ENCODE measurements around the gene COP1.

DNA sequence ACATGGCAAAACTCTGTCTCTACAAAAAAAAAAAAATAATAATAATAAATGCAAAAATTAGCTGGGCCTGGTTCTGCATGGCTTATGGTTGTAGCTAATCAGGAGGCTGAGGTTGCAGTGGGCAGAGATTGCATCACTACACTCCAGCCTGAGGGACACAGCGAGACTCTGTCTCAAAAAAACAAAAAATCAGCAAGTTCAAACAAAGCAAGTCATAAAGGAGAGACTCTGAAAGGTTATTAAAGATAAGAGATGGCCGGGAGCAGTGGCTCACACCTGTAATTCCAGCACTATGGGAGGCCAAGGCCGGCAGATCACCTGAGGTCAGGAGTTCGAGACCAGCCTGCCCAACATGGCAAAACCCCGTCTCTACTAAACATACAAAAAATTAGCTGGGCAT lies 28.8 kb downstream of the COP1 start:
- TF ChIP-seq POLR2AphosphoS5 (IDR thresholded peaks at IDR 0.05) (no peak), POLR2A (IDR thresholded peaks at IDR 0.05) (no peak), EP300 (IDR thresholded peaks at IDR 0.05) (no peak)
- TF ChIP-seq, protein P1, sequence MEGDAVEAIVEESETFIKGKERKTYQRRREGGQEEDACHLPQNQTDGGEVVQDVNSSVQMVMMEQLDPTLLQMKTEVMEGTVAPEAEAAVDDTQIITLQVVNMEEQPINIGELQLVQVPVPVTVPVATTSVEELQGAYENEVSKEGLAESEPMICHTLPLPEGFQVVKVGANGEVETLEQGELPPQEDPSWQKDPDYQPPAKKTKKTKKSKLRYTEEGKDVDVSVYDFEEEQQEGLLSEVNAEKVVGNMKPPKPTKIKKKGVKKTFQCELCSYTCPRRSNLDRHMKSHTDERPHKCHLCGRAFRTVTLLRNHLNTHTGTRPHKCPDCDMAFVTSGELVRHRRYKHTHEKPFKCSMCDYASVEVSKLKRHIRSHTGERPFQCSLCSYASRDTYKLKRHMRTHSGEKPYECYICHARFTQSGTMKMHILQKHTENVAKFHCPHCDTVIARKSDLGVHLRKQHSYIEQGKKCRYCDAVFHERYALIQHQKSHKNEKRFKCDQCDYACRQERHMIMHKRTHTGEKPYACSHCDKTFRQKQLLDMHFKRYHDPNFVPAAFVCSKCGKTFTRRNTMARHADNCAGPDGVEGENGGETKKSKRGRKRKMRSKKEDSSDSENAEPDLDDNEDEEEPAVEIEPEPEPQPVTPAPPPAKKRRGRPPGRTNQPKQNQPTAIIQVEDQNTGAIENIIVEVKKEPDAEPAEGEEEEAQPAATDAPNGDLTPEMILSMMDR (IDR thresholded peaks at IDR 0.05) = no peak
